DOHH2 (cell line): ENCODE data around the gene SESN2.

Experiments used
- H3F3A ChIP-seq: fragments of 200-600 bp; sonication (generic), shearing (Covaris generic); 2 replicates; pipeline ENCODE4 v1.6.0; 2016; ENCODE audit warnings: antibody characterized with exemption, mild to moderate bottlenecking; ENCODE audit not compliant: control insufficient read depth, insufficient read depth
- H3K27ac ChIP-seq: fragments of 200-600 bp; sonication (generic); 2 replicates; pipeline ENCODE4 v1.5.1; 2014; ENCODE audit warnings: low read depth, mild to moderate bottlenecking, low read length, moderate library complexity
- H3K27me3 ChIP-seq: fragments of 200-600 bp; sonication (generic); 2 replicates; pipeline ENCODE4 v1.6.1; 2014; ENCODE audit warnings: mild to moderate bottlenecking, low read length, mixed read lengths; ENCODE audit not compliant: control insufficient read depth
- H3K36me3 ChIP-seq: fragments of 200-600 bp; sonication (generic); 2 replicates; pipeline ENCODE4 v1.6.1; 2014; ENCODE audit warnings: mild to moderate bottlenecking, low read length, moderate library complexity, mixed read lengths; ENCODE audit not compliant: control insufficient read depth
- H3K4me1 ChIP-seq: fragments of 200-600 bp; sonication (generic); 2 replicates; pipeline ENCODE4 v1.6.1; 2014; ENCODE audit warnings: mild to moderate bottlenecking, low read length, mixed read lengths; ENCODE audit not compliant: control insufficient read depth
- H3K4me2 ChIP-seq: fragments of 200-600 bp; sonication (generic); 2 replicates; pipeline ENCODE4 v1.6.0; 2014; ENCODE audit warnings: mild to moderate bottlenecking, low read length, moderate library complexity
- H3K4me3 ChIP-seq: fragments of 200-600 bp; sonication (generic); 2 replicates; pipeline ENCODE4 v1.5.1; 2014; ENCODE audit warnings: mild to moderate bottlenecking, low read length, mixed read lengths
- H3K79me2 ChIP-seq: fragments of 200-600 bp; sonication (generic); 2 replicates; pipeline ENCODE4 v1.6.1; 2014; ENCODE audit warnings: mild to moderate bottlenecking, low read length, mixed read lengths; ENCODE audit not compliant: control insufficient read depth
- H3K9me2 ChIP-seq: fragments of 200-600 bp; sonication (generic); replicated peaks from 2 replicates; pipeline ENCODE4 v1.6.1; 2014; ENCODE audit warnings: mild to moderate bottlenecking, low read length, mixed read lengths; ENCODE audit not compliant: control insufficient read depth
- H3K9me3 ChIP-seq: fragments of 200-600 bp; sonication (generic); 2 replicates; pipeline ENCODE4 v1.6.1; 2014; ENCODE audit warnings: antibody characterized with exemption, low read length, mixed read lengths; ENCODE audit not compliant: control insufficient read depth, insufficient read depth
- H4K20me1 ChIP-seq: fragments of 200-600 bp; sonication (generic); 2 replicates; pipeline ENCODE4 v1.6.0; 2014; ENCODE audit warnings: low read depth, mild to moderate bottlenecking, antibody characterized with exemption, low read length, moderate library complexity; ENCODE audit not compliant: control insufficient read depth, insufficient read depth
- EZH2phosphoT487 ChIP-seq: fragments of 200-600 bp; sonication (generic); IDR thresholded peaks from 2 replicates; pipeline ENCODE4 v1.6.1; 2017; ENCODE audit warnings: borderline replicate concordance, mild to moderate bottlenecking, antibody characterized with exemption, low read length, moderate library complexity, mixed read lengths
- TF ChIP-seq, protein P1 (sequence below): fragments of 200-600 bp; sonication (generic); IDR thresholded peaks from one replicate; pipeline ENCODE4 v1.5.1; 2014; ENCODE audit warnings: antibody characterized with exemption, mild to moderate bottlenecking, low read depth, low read length; ENCODE audit not compliant: poor library complexity, severe bottlenecking

The SESN2 gene

GRCh38 chr1:28248273-28249012, 10.9 kb upstream of the SESN2 start:
- Histone ChIP-seq H3K9me2 (no peaks in the 10 kb centered on the region), H3K27ac (peak overlapping the region; percentile 98), H3K4me1 (peaks cover 56% of the 10 kb centered on the region), H3F3A (peaks cover 38% of the 10 kb centered on the region), H3K79me2 (peaks cover 14% of the 10 kb centered on the region), H3K4me3 (peak overlapping the region; percentile 73), H3K27me3 (no peaks in the 10 kb centered on the region), H3K9me3 (no peaks in the 10 kb centered on the region), H3K36me3 (peaks cover 14% of the 10 kb centered on the region), H4K20me1 (no peaks in the 10 kb centered on the region), H3K4me2 (peak overlapping the region; percentile 95)
- no peak for TF ChIP-seq EZH2phosphoT487
- TF ChIP-seq, protein P1, sequence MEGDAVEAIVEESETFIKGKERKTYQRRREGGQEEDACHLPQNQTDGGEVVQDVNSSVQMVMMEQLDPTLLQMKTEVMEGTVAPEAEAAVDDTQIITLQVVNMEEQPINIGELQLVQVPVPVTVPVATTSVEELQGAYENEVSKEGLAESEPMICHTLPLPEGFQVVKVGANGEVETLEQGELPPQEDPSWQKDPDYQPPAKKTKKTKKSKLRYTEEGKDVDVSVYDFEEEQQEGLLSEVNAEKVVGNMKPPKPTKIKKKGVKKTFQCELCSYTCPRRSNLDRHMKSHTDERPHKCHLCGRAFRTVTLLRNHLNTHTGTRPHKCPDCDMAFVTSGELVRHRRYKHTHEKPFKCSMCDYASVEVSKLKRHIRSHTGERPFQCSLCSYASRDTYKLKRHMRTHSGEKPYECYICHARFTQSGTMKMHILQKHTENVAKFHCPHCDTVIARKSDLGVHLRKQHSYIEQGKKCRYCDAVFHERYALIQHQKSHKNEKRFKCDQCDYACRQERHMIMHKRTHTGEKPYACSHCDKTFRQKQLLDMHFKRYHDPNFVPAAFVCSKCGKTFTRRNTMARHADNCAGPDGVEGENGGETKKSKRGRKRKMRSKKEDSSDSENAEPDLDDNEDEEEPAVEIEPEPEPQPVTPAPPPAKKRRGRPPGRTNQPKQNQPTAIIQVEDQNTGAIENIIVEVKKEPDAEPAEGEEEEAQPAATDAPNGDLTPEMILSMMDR, result peak; percentile 98

GRCh38 chr1:28249013-28249865, 10.1 kb upstream of the SESN2 start:
- peaks cover 10% of the 10 kb centered on the region for H3K36me3 ChIP-seq
- H3K27me3 ChIP-seq, result no peaks in the 10 kb centered on the region
- H3K9me3 ChIP-seq, result no peaks in the 10 kb centered on the region
- TF ChIP-seq, protein P1, result no peak
- TF ChIP-seq EZH2phosphoT487, result no peak
- peaks cover 14% of the 10 kb centered on the region for H3K79me2 ChIP-seq
- H3K27ac ChIP-seq, result peak overlapping the region; percentile 98
- H3K9me2 ChIP-seq, result no peaks in the 10 kb centered on the region
- H3K4me3 ChIP-seq, result peak overlapping the region; percentile 73
- peak overlapping the region; percentile 95 for H3K4me2 ChIP-seq
- H4K20me1 ChIP-seq, result no peaks in the 10 kb centered on the region
- H3F3A ChIP-seq, result peaks cover 31% of the 10 kb centered on the region
- H3K4me1 ChIP-seq, result peaks cover 48% of the 10 kb centered on the region

- H3K4me2 ChIP-seq, result peak overlapping the region; percentile 95
- H3K36me3 ChIP-seq, result peaks cover 5% of the 10 kb centered on the region
- H4K20me1 ChIP-seq, result no peaks in the 10 kb centered on the region
- peaks cover 25% of the 10 kb centered on the region for H3F3A ChIP-seq
- TF ChIP-seq, protein P1, result no peak
- TF ChIP-seq EZH2phosphoT487, result no peak
- H3K27me3 ChIP-seq, result no peaks in the 10 kb centered on the region
- H3K9me2 ChIP-seq, result no peaks in the 10 kb centered on the region
- H3K9me3 ChIP-seq, result no peaks in the 10 kb centered on the region
- peaks cover 42% of the 10 kb centered on the region for H3K4me1 ChIP-seq
- H3K4me3 ChIP-seq, result peak overlapping the region; percentile 73
- H3K27ac ChIP-seq, result peak overlapping the region; percentile 98
- H3K79me2 ChIP-seq, result peaks cover 11% of the 10 kb centered on the region
Measured at GRCh38 chr1:28249866-28250295, 9.4 kb upstream of the SESN2 start.
